HepG2 (cell line): ENCODE results near the gene UBP1. TPM values are rescaled to one million over a fixed set of nuclear protein-coding genes. Genes with fewer than 3 reads are reported as not detected.
A peak's percentile ranks its signal among the peaks of the same experiment; 100 is the strongest.

ENCODE experiments used
- ATF4 ChIP-seq, 2 experiments: fragments of 450-650 bp in 1 of 2; sonication (generic) in 1 of 2; formaldehyde crosslinking; IDR thresholded peaks; 2 replicates each; pipeline versions ENCODE4 v1.5.0 to v1.8.0; 2020 to 2022; ENCODE audit warnings: mild to moderate bottlenecking in 1 of 2, missing genetic modification reagents in 1 of 2
- CC2D1A ChIP-seq: sonication (generic); formaldehyde crosslinking; IDR thresholded peaks from 2 replicates; pipeline ENCODE4 v1.8.1; 2023; ENCODE audit warnings: mild to moderate bottlenecking, missing genetic modification reagents
- ESRRA ChIP-seq: sonication (generic); formaldehyde crosslinking; IDR thresholded peaks from 2 replicates; pipeline ENCODE4 v1.5.1; 2020; ENCODE audit warnings: mild to moderate bottlenecking, low read depth, missing genetic modification reagents
- HDAC1 ChIP-seq: sonication (generic); formaldehyde crosslinking; IDR thresholded peaks from 2 replicates; pipeline ENCODE4 v1.5.1; 2020; ENCODE audit warnings: mild to moderate bottlenecking, missing genetic modification reagents
- NR2F2 ChIP-seq: IDR thresholded peaks from 2 replicates; pipeline ENCODE4 v1.6.1; 2012; ENCODE audit warnings: low read depth, inconsistent platforms, borderline replicate concordance
- RARA ChIP-seq: IDR thresholded peaks from 2 replicates; pipeline ENCODE4 v1.6.1; 2016; ENCODE audit warnings: missing genetic modification reagents, missing compliant biosample characterization
- SPEN ChIP-seq: sonication (generic); formaldehyde crosslinking; IDR thresholded peaks from 2 replicates; pipeline ENCODE4 v1.5.1; 2020; ENCODE audit warnings: low read depth, mild to moderate bottlenecking, missing genetic modification reagents
- SRSF4 ChIP-seq: fragments of 200-400 bp; formaldehyde crosslinking; IDR thresholded peaks from one replicate; pipeline ENCODE4 v1.6.1; 2018; ENCODE audit warnings: mild to moderate bottlenecking, low read depth, low read length, moderate library complexity; ENCODE audit not compliant: poor library complexity, severe bottlenecking
- ZBTB2 ChIP-seq: sonication (generic); formaldehyde crosslinking; IDR thresholded peaks from 2 replicates; pipeline ENCODE4 v1.8.0; 2022; ENCODE audit warnings: low read depth, missing genetic modification reagents
- ZFP91 ChIP-seq: sonication (generic); formaldehyde crosslinking; IDR thresholded peaks from 2 replicates; pipeline ENCODE4 v1.9.0; 2022; ENCODE audit warnings: missing genetic modification reagents, mild to moderate bottlenecking, borderline replicate concordance
- ZHX1 ChIP-seq: sonication (generic); formaldehyde crosslinking; IDR thresholded peaks from 2 replicates; pipeline ENCODE4 v1.8.1; 2022; ENCODE audit warnings: low read depth, mild to moderate bottlenecking, missing genetic modification reagents
- ZNF510 ChIP-seq: sonication (generic); formaldehyde crosslinking; IDR thresholded peaks from 2 replicates; pipeline ENCODE4 v1.4.0; 2020; ENCODE audit warnings: low read depth, mild to moderate bottlenecking, missing genetic modification reagents
- ZNF609 ChIP-seq: sonication (generic); formaldehyde crosslinking; IDR thresholded peaks from 2 replicates; pipeline ENCODE4 v1.4.0; 2020; ENCODE audit warnings: mild to moderate bottlenecking, missing genetic modification reagents, borderline replicate concordance
- polyA plus RNA-seq, 8 experiments: library from polyadenylated mRNA; depleted of rRNA in 3 of 8; stranded (reverse) in 7 of 8; unstranded in 1 of 8; fragments of >200 nt; fragmentation: Illumina TruSeq in 4 of 8; extraction: Trizol in 4 of 8; gene quantifications; 2 replicates each; pipeline versions ENCODE4 v1.2.1 to v1.2.3, GENCODE V29; 2011 to 2016; ENCODE audit warnings: low read depth in 4 of 8, missing spikeins in 1 of 8, mixed read lengths in 1 of 8; ENCODE audit not compliant: insufficient read depth in 1 of 8
- total RNA-seq, 5 experiments: library from RNA; depleted of rRNA; stranded (reverse); fragments of >200 nt; fragmentation: Illumina TruSeq; extraction: Trizol; gene quantifications; 2 replicates each; pipeline ENCODE4 v1.2.3, GENCODE V29; 2016; ENCODE audit warnings: low read depth in 1 of 5

Gene UBP1
- total and polyA plus RNA-seq, 2 of the 13 experiments (the other 11 are each of a cell fraction or from before 2014, with no cell fraction given), result 48.3 to 79.9 TPM

GRCh38 chr3:33441225-33441976 lies 1.2 kb upstream of the UBP1 start (continued):
- TF ChIP-seq ZNF609 (CRISPR knock-in tag) (peak; percentile 47; the same call in 1 of the 2 replicates), CC2D1A (no peak), HDAC1 (CRISPR knock-in tag) (peak; percentile 24; the same call in 1 of the 2 replicates), SPEN (CRISPR knock-in tag) (no peak), RARA (CRISPR knock-in tag) (no peak), NR2F2 (no peak), SRSF4 (no peak), ZHX1 (no peak), ZFP91 (CRISPR knock-in tag) (no peak; the same call in 1 of the 2 replicates), ZNF510 (CRISPR knock-in tag) (no peak), ATF4 (CRISPR knock-in tag; IDR thresholded peaks at IDR 0.05) (0 out of 4 replicates have a peak, but pooled peaks of 1 of the 2 experiments have one; percentile 16), ESRRA (0 out of 2 replicates have a peak, but pooled peaks have one; percentile 12), ZBTB2 (no peak)
